MM.1S (cell line): Measurements from ENCODE around the gene PRKAG2.

Experiments
- CTCF ChIP-seq: fragments of 300-600 bp; sonication (generic); IDR thresholded peaks from 2 replicates; pipeline ENCODE4 v1.5.1; 2016; ENCODE audit warnings: antibody characterized with exemption, low read length, mixed read lengths
- EZH2 ChIP-seq: fragments of 300-600 bp; sonication (generic); optimal IDR thresholded peaks from 2 replicates; pipeline ENCODE3; 2017; ENCODE audit warnings: low read depth, mild to moderate bottlenecking, antibody characterized with exemption, low read length, mixed read lengths

DNA sequence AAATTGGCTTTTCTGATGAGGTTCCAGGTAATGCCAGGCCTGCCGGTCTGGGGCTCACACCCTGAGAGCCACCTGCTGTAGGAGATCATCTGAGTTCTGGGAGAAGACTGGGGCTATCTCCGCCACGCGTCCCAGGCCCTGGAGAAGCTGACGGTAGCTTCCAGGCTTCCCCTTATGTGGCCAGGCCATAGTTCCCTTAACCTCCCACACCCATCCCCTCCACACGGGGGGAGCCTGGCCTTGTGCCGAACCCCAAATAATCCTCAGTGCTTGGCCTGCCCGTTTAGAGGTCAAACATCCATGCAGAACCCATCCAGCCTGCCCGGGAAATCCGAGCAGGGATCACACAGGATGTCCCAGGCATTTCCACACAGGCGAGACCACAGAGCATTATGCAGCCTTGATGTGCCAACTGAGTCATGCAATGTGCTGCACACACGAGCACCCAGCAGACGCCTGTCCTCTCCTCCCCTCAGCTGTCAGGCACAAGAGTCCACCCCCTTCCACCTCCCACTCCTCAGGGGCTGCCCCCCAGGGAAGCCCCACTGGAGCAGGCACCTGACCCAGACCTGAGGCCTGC, 176.2 kb downstream of the PRKAG2 start:
- TF ChIP-seq CTCF (no peak), EZH2 (no peak)
